ENCODE results near the gene PIK3R5.

- TF ChIP-seq CTCF (IDR thresholded peaks at IDR 0.05) (peak; percentile 99), EZH2 (IDR thresholded peaks at IDR 0.05) (no peak)
Measured at GRCh38 chr17:8997994-8998628, 32.6 kb upstream of the PIK3R5 start.
